ENCODE results near the gene ORMDL1. TPM values are rescaled to one million over a fixed set of nuclear protein-coding genes. Genes with fewer than 3 reads are reported as not detected.

ORMDL1 gene
- total RNA-seq, 4 donors from 2014 or later, result 39.2 to 190 (median 74.8) TPM

GRCh38 chr2:189824694-189825396 is 40.7 kb upstream of the ORMDL1 start:
- Histone ChIP-seq H3K9me3 (no peaks in the 10 kb centered on the region), H3K27ac (no peak overlapping the region), H3K4me1 (no peaks in the 10 kb centered on the region), H3K4me3 (no peak overlapping the region), H3K36me3 (peaks cover 5% of the 10 kb centered on the region), H3K27me3 (no peaks in the 10 kb centered on the region)
- 74% methylated on average over 3 of the region's 3 CpGs for WGBS
- TF ChIP-seq CTCF (IDR thresholded peaks at IDR 0.05) (no peak), POLR2A (IDR thresholded peaks at IDR 0.05) (no peak), EP300 (IDR thresholded peaks at IDR 0.05) (no peak), POLR2AphosphoS5 (IDR thresholded peaks at IDR 0.05) (no peak)
- no peak for DNase-seq (ENCODE audit: low spot score in 2 of 2)

- WGBS, result 93% methylated on average over 32 of the region's 33 CpGs
- no peak overlapping the region for H3K27ac ChIP-seq
- DNase-seq (ENCODE audit: low spot score in 2 of 2), result peak in 1 of 2 donors; percentile 79
- no peak overlapping the region for H3K4me3 ChIP-seq
- TF ChIP-seq EP300 (IDR thresholded peaks at IDR 0.05), result no peak
- TF ChIP-seq CTCF (IDR thresholded peaks at IDR 0.05), result no peak
- TF ChIP-seq POLR2AphosphoS5 (IDR thresholded peaks at IDR 0.05), result no peak
- TF ChIP-seq POLR2A (IDR thresholded peaks at IDR 0.05), result no peak
- no peaks in the 10 kb centered on the region for H3K9me3 ChIP-seq
- peaks cover 17% of the 10 kb centered on the region for H3K36me3 ChIP-seq
- H3K27me3 ChIP-seq, result no peaks in the 10 kb centered on the region
- no peaks in the 10 kb centered on the region for H3K4me1 ChIP-seq
These were observed 38.0 kb upstream of the ORMDL1 start for GRCh38 chr2:189821953-189822748.

- TF ChIP-seq POLR2A (IDR thresholded peaks at IDR 0.05) (no peak), POLR2AphosphoS5 (IDR thresholded peaks at IDR 0.05) (no peak), CTCF (IDR thresholded peaks at IDR 0.05) (no peak), EP300 (IDR thresholded peaks at IDR 0.05) (no peak)
- DNase-seq (ENCODE audit: low spot score in 2 of 2), result no peak
- H3K27ac ChIP-seq, result no peak overlapping the region
- no peaks in the 10 kb centered on the region for H3K27me3 ChIP-seq
- WGBS, result 96% methylated on average over 1 of the region's 1 CpG
- no peaks in the 10 kb centered on the region for H3K9me3 ChIP-seq
- H3K36me3 ChIP-seq, result peaks cover 17% of the 10 kb centered on the region
- H3K4me1 ChIP-seq, result no peaks in the 10 kb centered on the region
- H3K4me3 ChIP-seq, result no peak overlapping the region
These were observed 35.2 kb upstream of the ORMDL1 start for GRCh38 chr2:189819297-189819704.

GRCh38 chr2:189818249-189819038 is 34.3 kb upstream of the ORMDL1 start:
- TF ChIP-seq POLR2AphosphoS5 (IDR thresholded peaks at IDR 0.05) (no peak), EP300 (IDR thresholded peaks at IDR 0.05) (no peak), CTCF (IDR thresholded peaks at IDR 0.05) (no peak), POLR2A (IDR thresholded peaks at IDR 0.05) (no peak)
- Histone ChIP-seq H3K27ac (no peak overlapping the region), H3K36me3 (peaks cover 17% of the 10 kb centered on the region), H3K27me3 (no peaks in the 10 kb centered on the region), H3K9me3 (no peaks in the 10 kb centered on the region), H3K4me3 (no peak overlapping the region), H3K4me1 (no peaks in the 10 kb centered on the region)
- 70% methylated on average over 3 of the region's 3 CpGs for WGBS
- DNase-seq (ENCODE audit: low spot score in 2 of 2), result no peak

Data from suprapubic skin (tissue), 4 donors.